ENCODE data around the gene CHST3. TPM values are rescaled to one million over a fixed set of nuclear protein-coding genes. Genes with fewer than 3 reads are reported as not detected.

CHST3 gene
- total RNA-seq, 1 donor from 2014 or later, result 25.8 TPM

- Mint-ChIP-seq H3K27me3 (ENCODE audit: low read depth) (no peaks in the 10 kb centered on the region), H3K27ac (ENCODE audit: unreplicated experiment) (no peak overlapping the region), H3K4me1 (peaks cover 29% of the 10 kb centered on the region), H3K9me3 (no peaks in the 10 kb centered on the region), H3K4me3 (no peak overlapping the region), H3K36me3 (ENCODE audit: low read depth) (peaks cover 5% of the 10 kb centered on the region)
- no peak for TF ChIP-seq CTCF (conservative IDR thresholded peaks at IDR 0.05)
- DNase-seq (ENCODE audit: low read depth, low spot score), result no peak
These were observed 38.4 kb downstream of the CHST3 start for GRCh38 chr10:72002354-72003295.

- no peaks in the 10 kb centered on the region for H3K27me3 Mint-ChIP-seq (ENCODE audit: low read depth)
- H3K27ac Mint-ChIP-seq (ENCODE audit: unreplicated experiment), result no peak overlapping the region
- H3K4me1 Mint-ChIP-seq, result peaks cover 32% of the 10 kb centered on the region
- TF ChIP-seq CTCF (conservative IDR thresholded peaks at IDR 0.05), result no peak
- no peaks in the 10 kb centered on the region for H3K9me3 Mint-ChIP-seq
- DNase-seq (ENCODE audit: low read depth, low spot score), result no peak
- no peak overlapping the region for H3K4me3 Mint-ChIP-seq
- H3K36me3 Mint-ChIP-seq (ENCODE audit: low read depth), result peaks cover 17% of the 10 kb centered on the region
These were observed 41.8 kb downstream of the CHST3 start for GRCh38 chr10:72006026-72006425.

GRCh38 chr10:72007246-72007892 lies 43.2 kb downstream of the CHST3 start:
- Mint-ChIP-seq H3K27ac (ENCODE audit: unreplicated experiment) (peak overlapping the region; percentile 48), H3K9me3 (no peaks in the 10 kb centered on the region), H3K27me3 (ENCODE audit: low read depth) (no peaks in the 10 kb centered on the region), H3K4me1 (peaks cover 35% of the 10 kb centered on the region), H3K36me3 (ENCODE audit: low read depth) (peaks cover 17% of the 10 kb centered on the region), H3K4me3 (no peak overlapping the region)
- DNase-seq (ENCODE audit: low read depth, low spot score), result no peak
- no peak for TF ChIP-seq CTCF (conservative IDR thresholded peaks at IDR 0.05)

GRCh38 chr10:72008096-72008981 lies 44.1 kb downstream of the CHST3 start:
- TF ChIP-seq CTCF (conservative IDR thresholded peaks at IDR 0.05), result no peak
- Mint-ChIP-seq H3K27me3 (ENCODE audit: low read depth) (no peaks in the 10 kb centered on the region), H3K4me1 (peaks cover 40% of the 10 kb centered on the region), H3K9me3 (no peaks in the 10 kb centered on the region), H3K36me3 (ENCODE audit: low read depth) (peaks cover 17% of the 10 kb centered on the region), H3K27ac (ENCODE audit: unreplicated experiment) (peak overlapping the region; percentile 68), H3K4me3 (peak overlapping the region; percentile 27)
- DNase-seq (ENCODE audit: low read depth, low spot score), result no peak

GRCh38 chr10:72009051-72009424 lies 44.8 kb downstream of the CHST3 start:
- Mint-ChIP-seq H3K9me3 (no peaks in the 10 kb centered on the region), H3K36me3 (ENCODE audit: low read depth) (peaks cover 17% of the 10 kb centered on the region), H3K4me3 (peak overlapping the region; percentile 27)

More at GRCh38 chr10:72009051-72009424, 44.8 kb downstream of the CHST3 start:
- no peak for DNase-seq (ENCODE audit: low read depth, low spot score)
- H3K27me3 Mint-ChIP-seq (ENCODE audit: low read depth), result no peaks in the 10 kb centered on the region
- H3K4me1 Mint-ChIP-seq, result peaks cover 40% of the 10 kb centered on the region
- TF ChIP-seq CTCF (conservative IDR thresholded peaks at IDR 0.05), result no peak
- H3K27ac Mint-ChIP-seq (ENCODE audit: unreplicated experiment), result peak overlapping the region; percentile 68

All from neural crest cell (in vitro differentiated cells).